GM12872 (cell line): ENCODE data around the gene HGF.

Experiments
- CTCF ChIP-seq: IDR thresholded peaks from 3 replicates; pipeline ENCODE4 v1.5.1; 2011; ENCODE audit warnings: low read depth, mild to moderate bottlenecking, low read length, moderate library complexity; ENCODE audit not compliant: insufficient read depth

The HGF gene

GRCh38 chr7:81791568-81792518 lies 22.0 kb upstream of the HGF start:
- TF ChIP-seq CTCF = no peak

GRCh38 chr7:81790686-81791085 lies 20.8 kb upstream of the HGF start:
- no peak for TF ChIP-seq CTCF

GRCh38 chr7:81790120-81790500 lies 20.3 kb upstream of the HGF start:
- no peak for TF ChIP-seq CTCF

GRCh38 chr7:81789406-81790119 lies 19.7 kb upstream of the HGF start:
- TF ChIP-seq CTCF = no peak

GRCh38 chr7:81788246-81788645 lies 18.4 kb upstream of the HGF start:
- no peak for TF ChIP-seq CTCF

GRCh38 chr7:81783818-81784217 lies 14.0 kb upstream of the HGF start:
- no peak for TF ChIP-seq CTCF

- TF ChIP-seq CTCF = no peak
These were observed 11.3 kb upstream of the HGF start for GRCh38 chr7:81780914-81781693.
